Measurements from ENCODE around the gene MKLN1.

The MKLN1 gene

GRCh38 chr7:131284702-131285419, 42.8 kb upstream of the MKLN1 start:
- Histone ChIP-seq H2AFZ (ENCODE audit: low read length) (no peak overlapping the region), H3K4me1 (ENCODE audit: insufficient read depth, low read length, severe bottlenecking) (peaks cover 12% of the 10 kb centered on the region), H3K4me2 (ENCODE audit: low read length) (no peak overlapping the region), H3K4me3 (ENCODE audit: low read depth, low read length, poor library complexity, severe bottlenecking) (no peak overlapping the region), H4K20me1 (ENCODE audit: insufficient read depth, low read length) (no peaks in the 10 kb centered on the region), H3K27me3 (ENCODE audit: insufficient read depth, low read length) (no peaks in the 10 kb centered on the region), H3K9ac (ENCODE audit: low read length) (no peak overlapping the region), H3K9me3 (ENCODE audit: low read length) (0 out of 2 replicates have a peak, but pooled peaks cover 2% of the 10 kb centered on the region), H3K9me2 (ENCODE audit: low read depth, low read length) (no peaks in the 10 kb centered on the region), H3F3A (ENCODE audit: insufficient read depth, low read length) (no peaks in the 10 kb centered on the region), H3K79me2 (ENCODE audit: insufficient read depth, low read length) (no peaks in the 10 kb centered on the region), H3K27ac (ENCODE audit: low read depth, low read length, poor library complexity, severe bottlenecking) (peak overlapping the region; percentile 21), H3K36me3 (ENCODE audit: insufficient read depth, low read length) (no peaks in the 10 kb centered on the region)
- TF ChIP-seq EZH2 (IDR thresholded peaks at IDR 0.05; ENCODE audit: borderline replicate concordance, low read length) (no peak), CTCF (IDR thresholded peaks at IDR 0.05; ENCODE audit: low read length) (peak; percentile 12; the same call in 1 of the 2 replicates)

GRCh38 chr7:131285556-131285955, 42.1 kb upstream of the MKLN1 start:
- no peak overlapping the region for H3K27ac ChIP-seq (ENCODE audit: low read depth, low read length, poor library complexity, severe bottlenecking)
- no peak overlapping the region for H3K4me2 ChIP-seq (ENCODE audit: low read length)

GRCh38 chr7:131288450-131288849, 39.2 kb upstream of the MKLN1 start:
- no peaks in the 10 kb centered on the region for H4K20me1 ChIP-seq (ENCODE audit: insufficient read depth, low read length)

More at GRCh38 chr7:131285556-131285955, 42.1 kb upstream of the MKLN1 start:
- no peaks in the 10 kb centered on the region for H3K27me3 ChIP-seq (ENCODE audit: insufficient read depth, low read length)
- no peaks in the 10 kb centered on the region for H4K20me1 ChIP-seq (ENCODE audit: insufficient read depth, low read length)
- no peak overlapping the region for H3K4me3 ChIP-seq (ENCODE audit: low read depth, low read length, poor library complexity, severe bottlenecking)
- no peaks in the 10 kb centered on the region for H3F3A ChIP-seq (ENCODE audit: insufficient read depth, low read length)
- no peak for TF ChIP-seq EZH2 (IDR thresholded peaks at IDR 0.05; ENCODE audit: borderline replicate concordance, low read length)
- TF ChIP-seq CTCF (IDR thresholded peaks at IDR 0.05; ENCODE audit: low read length): no peak
- no peaks in the 10 kb centered on the region for H3K9me2 ChIP-seq (ENCODE audit: low read depth, low read length)
- H3K9me3 ChIP-seq (ENCODE audit: low read length): 0 out of 2 replicates have a peak, but pooled peaks cover 2% of the 10 kb centered on the region
- H2AFZ ChIP-seq (ENCODE audit: low read length): no peak overlapping the region
- peaks cover 12% of the 10 kb centered on the region for H3K4me1 ChIP-seq (ENCODE audit: insufficient read depth, low read length, severe bottlenecking)
- no peaks in the 10 kb centered on the region for H3K79me2 ChIP-seq (ENCODE audit: insufficient read depth, low read length)
- H3K36me3 ChIP-seq (ENCODE audit: insufficient read depth, low read length): no peaks in the 10 kb centered on the region
- H3K9ac ChIP-seq (ENCODE audit: low read length): no peak overlapping the region

More at GRCh38 chr7:131288450-131288849, 39.2 kb upstream of the MKLN1 start:
- H3K4me2 ChIP-seq (ENCODE audit: low read length): no peak overlapping the region
- TF ChIP-seq EZH2 (IDR thresholded peaks at IDR 0.05; ENCODE audit: borderline replicate concordance, low read length) (no peak), CTCF (IDR thresholded peaks at IDR 0.05; ENCODE audit: low read length) (no peak)
- no peaks in the 10 kb centered on the region for H3K79me2 ChIP-seq (ENCODE audit: insufficient read depth, low read length)
- no peak overlapping the region for H3K27ac ChIP-seq (ENCODE audit: low read depth, low read length, poor library complexity, severe bottlenecking)
- no peak overlapping the region for H3K4me3 ChIP-seq (ENCODE audit: low read depth, low read length, poor library complexity, severe bottlenecking)
- no peaks in the 10 kb centered on the region for H3K36me3 ChIP-seq (ENCODE audit: insufficient read depth, low read length)
- H3K9me2 ChIP-seq (ENCODE audit: low read depth, low read length): no peaks in the 10 kb centered on the region
- H2AFZ ChIP-seq (ENCODE audit: low read length): no peak overlapping the region
- peaks cover 12% of the 10 kb centered on the region for H3K4me1 ChIP-seq (ENCODE audit: insufficient read depth, low read length, severe bottlenecking)
- H3K9me3 ChIP-seq (ENCODE audit: low read length): 0 out of 2 replicates have a peak, but pooled peaks cover 2% of the 10 kb centered on the region
- H3K27me3 ChIP-seq (ENCODE audit: insufficient read depth, low read length): no peaks in the 10 kb centered on the region
- H3K9ac ChIP-seq (ENCODE audit: low read length): no peak overlapping the region
- no peaks in the 10 kb centered on the region for H3F3A ChIP-seq (ENCODE audit: insufficient read depth, low read length)

Measured in OCI-LY1 (cell line).